Prostate gland (tissue), 2 donors: Measurements from ENCODE around the gene MFF.

ENCODE experiments used
- POLR2A ChIP-seq: fragments of 450-650 bp; IDR thresholded peaks from one replicate; pipeline ENCODE4 v1.6.1; 2016; ENCODE audit warnings: antibody characterized with exemption, mild to moderate bottlenecking
- TF ChIP-seq, protein P1 (sequence below), 4 experiments: fragments of 200-600 bp in 2 of 4; fragments of 450-650 bp in 2 of 4; sonication (generic) in 2 of 4; IDR thresholded peaks; 1 replicate in 3 of 4; 2 replicates in 1 of 4; pipeline ENCODE4 v1.5.1; 2016 to 2019; ENCODE audit warnings: antibody characterized with exemption in 4 of 4, mild to moderate bottlenecking in 2 of 4, moderate library complexity in 2 of 4

DNA sequence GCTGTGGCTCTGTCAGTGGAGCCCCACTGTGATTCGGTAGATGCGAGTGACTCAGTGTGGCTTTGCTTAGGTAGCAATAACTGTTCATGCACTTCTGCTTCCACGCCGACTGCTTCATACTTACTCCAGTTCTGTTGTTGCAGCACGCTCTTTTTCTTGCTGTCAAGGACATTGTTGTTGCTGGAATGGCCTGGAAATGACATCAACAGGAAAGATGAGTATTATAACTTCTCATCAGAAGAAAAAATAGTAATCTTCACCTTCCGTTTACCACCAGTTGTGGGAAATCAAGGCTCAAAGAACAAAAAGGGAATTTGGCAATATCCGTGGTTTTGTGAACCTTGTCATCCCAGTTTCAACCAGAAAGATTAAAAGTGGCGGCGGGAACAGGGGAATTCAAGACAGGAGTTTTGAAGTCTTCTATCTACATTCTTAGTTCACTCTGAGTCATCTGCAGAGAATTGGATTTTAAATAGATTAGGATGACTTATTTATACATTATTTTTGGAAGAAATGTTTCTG, 45.8 kb downstream of the MFF start:
- TF ChIP-seq, protein P1, sequence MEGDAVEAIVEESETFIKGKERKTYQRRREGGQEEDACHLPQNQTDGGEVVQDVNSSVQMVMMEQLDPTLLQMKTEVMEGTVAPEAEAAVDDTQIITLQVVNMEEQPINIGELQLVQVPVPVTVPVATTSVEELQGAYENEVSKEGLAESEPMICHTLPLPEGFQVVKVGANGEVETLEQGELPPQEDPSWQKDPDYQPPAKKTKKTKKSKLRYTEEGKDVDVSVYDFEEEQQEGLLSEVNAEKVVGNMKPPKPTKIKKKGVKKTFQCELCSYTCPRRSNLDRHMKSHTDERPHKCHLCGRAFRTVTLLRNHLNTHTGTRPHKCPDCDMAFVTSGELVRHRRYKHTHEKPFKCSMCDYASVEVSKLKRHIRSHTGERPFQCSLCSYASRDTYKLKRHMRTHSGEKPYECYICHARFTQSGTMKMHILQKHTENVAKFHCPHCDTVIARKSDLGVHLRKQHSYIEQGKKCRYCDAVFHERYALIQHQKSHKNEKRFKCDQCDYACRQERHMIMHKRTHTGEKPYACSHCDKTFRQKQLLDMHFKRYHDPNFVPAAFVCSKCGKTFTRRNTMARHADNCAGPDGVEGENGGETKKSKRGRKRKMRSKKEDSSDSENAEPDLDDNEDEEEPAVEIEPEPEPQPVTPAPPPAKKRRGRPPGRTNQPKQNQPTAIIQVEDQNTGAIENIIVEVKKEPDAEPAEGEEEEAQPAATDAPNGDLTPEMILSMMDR (IDR thresholded peaks at IDR 0.05), result no peak
- TF ChIP-seq POLR2A, result no peak
